ENCODE results near the gene IVL. TPM values are rescaled to one million over a fixed set of nuclear protein-coding genes. Genes with fewer than 3 reads are reported as not detected.

IVL gene
- total RNA-seq, 1 donor from 2014 or later, result not detected

DNA sequence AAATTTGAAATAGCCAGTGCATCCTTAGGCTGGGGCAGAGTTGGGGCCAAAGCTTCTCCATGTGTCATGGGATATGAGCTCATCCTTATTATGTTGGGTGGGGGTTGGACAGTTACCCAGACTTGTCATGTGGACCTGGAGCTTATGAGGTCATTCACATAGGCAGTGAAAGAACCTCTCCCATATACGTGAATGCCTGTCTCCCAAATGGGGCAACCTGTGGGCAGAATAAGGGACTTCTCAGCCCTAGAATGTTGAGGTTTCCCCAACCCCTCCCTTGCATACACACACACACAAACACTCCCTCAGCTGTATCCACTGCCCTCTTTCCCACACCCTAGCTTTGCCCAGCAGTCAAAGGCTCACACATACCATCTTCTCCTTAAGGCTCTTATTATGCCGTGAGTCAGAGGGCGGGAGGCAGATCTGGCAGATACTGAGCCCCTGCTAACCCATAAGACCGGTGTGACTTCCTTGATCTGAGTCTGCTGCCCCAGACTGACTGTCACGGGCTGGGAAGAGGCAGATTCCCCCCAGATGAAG lies 2.3 kb upstream of the IVL start:
- Histone ChIP-seq H3K4me1 (no peaks in the 10 kb centered on the region), H3K9me3 (no peaks in the 10 kb centered on the region), H3K27me3 (peaks cover 10% of the 10 kb centered on the region), H3K27ac (no peak overlapping the region), H3K4me3 (no peak overlapping the region), H3K36me3 (no peaks in the 10 kb centered on the region)
- no peak for TF ChIP-seq CTCF (IDR thresholded peaks at IDR 0.05)
- DNase-seq (no peak), ATAC-seq (no peak)
- intact Hi-C loops (cut with DNase I), result no loop called here

DNA sequence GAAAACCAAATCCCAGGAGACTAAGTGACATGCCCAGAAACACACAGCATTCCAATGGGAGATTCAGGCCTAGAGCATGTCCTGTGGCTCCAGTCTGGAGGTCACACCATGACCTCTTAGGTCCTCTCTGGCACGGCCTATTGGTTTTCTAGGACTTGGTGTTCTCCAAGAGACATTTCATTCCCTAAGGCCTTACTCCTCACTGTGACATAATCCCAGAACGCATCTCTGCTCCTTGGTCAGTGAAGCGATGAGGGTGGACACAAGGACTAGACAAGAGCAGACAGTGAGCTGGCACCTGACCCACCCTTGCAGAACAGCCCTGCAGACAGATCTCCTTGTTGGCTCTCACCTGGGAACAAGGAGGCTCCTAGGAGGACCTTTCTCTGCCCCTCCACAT lies 860 bp downstream of the IVL start:
- no peaks in the 10 kb centered on the region for H3K36me3 ChIP-seq
- TF ChIP-seq CTCF (IDR thresholded peaks at IDR 0.05), result no peak
- H3K4me1 ChIP-seq, result no peaks in the 10 kb centered on the region
- peaks cover 10% of the 10 kb centered on the region for H3K27me3 ChIP-seq
- H3K9me3 ChIP-seq, result no peaks in the 10 kb centered on the region
- H3K4me3 ChIP-seq, result no peak overlapping the region
- DNase-seq, result no peak
- no peak overlapping the region for H3K27ac ChIP-seq
- intact Hi-C loops (cut with DNase I), result no loop called here
- ATAC-seq, result no peak

- DNase-seq (no peak), ATAC-seq (peak; percentile 11)
- no peak overlapping the region for H3K27ac ChIP-seq
- TF ChIP-seq CTCF (IDR thresholded peaks at IDR 0.05), result no peak
- no peak overlapping the region for H3K4me3 ChIP-seq
- H3K36me3 ChIP-seq, result no peaks in the 10 kb centered on the region
- intact Hi-C loops (cut with DNase I), result no loop called here
- H3K4me1 ChIP-seq, result no peaks in the 10 kb centered on the region
- H3K27me3 ChIP-seq, result peaks cover 6% of the 10 kb centered on the region
- H3K9me3 ChIP-seq, result no peaks in the 10 kb centered on the region
Measured at GRCh38 chr1:152912471-152912870, 4.1 kb downstream of the IVL start.

DNA sequence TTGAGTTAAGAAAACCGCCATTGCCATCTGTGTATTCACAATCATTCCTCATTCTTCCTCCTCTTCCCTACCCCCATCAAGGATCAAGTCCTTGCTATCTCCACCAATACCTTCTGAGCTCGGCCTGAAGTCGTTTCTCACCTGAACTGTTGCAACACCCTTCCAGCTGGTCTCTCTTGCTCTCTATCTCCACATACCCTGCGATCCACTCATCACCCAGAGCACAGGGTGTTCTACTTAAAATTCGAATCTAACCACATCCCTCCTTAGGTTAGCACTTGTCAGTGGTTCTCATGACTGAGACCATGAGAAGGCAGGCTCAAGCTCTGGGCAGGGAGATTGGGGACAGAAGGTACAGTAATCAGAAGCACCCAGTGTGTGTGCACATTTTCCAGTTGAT lies 4.6 kb downstream of the IVL start:
- Histone ChIP-seq H3K27me3 (peaks cover 6% of the 10 kb centered on the region), H3K27ac (no peak overlapping the region)
- peak; percentile 63 for ATAC-seq

DNA sequence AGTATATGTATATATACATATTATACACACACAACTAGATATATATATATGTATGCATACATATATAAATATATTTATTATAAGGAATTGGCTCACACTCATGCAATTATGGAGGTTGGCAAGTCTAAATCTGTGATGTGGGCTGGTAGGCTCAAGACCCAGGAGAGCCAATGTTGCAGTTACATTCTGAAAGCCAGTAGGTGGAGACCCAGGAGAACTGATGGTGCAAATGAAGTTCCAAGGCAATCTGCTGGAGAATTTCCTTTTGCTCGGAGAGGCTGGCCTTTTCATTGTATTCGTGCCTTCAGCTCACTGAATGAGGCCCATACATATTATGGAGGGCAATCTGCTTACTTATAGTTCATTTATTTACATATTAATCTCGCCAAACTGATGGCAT lies 9.4 kb downstream of the IVL start:
- no peak overlapping the region for H3K4me3 ChIP-seq
- DNase-seq (no peak), ATAC-seq (no peak)
- peak; percentile 16 for TF ChIP-seq CTCF (IDR thresholded peaks at IDR 0.05)
- no peak overlapping the region for H3K27ac ChIP-seq
- H3K4me1 ChIP-seq, result no peaks in the 10 kb centered on the region
- H3K27me3 ChIP-seq, result no peaks in the 10 kb centered on the region
- H3K9me3 ChIP-seq, result no peaks in the 10 kb centered on the region
- no peaks in the 10 kb centered on the region for H3K36me3 ChIP-seq
- intact Hi-C loops (cut with DNase I), result no loop called here

More for the DNA sequence above, 4.6 kb downstream of the IVL start:
- Histone ChIP-seq H3K36me3 (no peaks in the 10 kb centered on the region), H3K4me1 (no peaks in the 10 kb centered on the region), H3K9me3 (no peaks in the 10 kb centered on the region), H3K4me3 (no peak overlapping the region)
- TF ChIP-seq CTCF (IDR thresholded peaks at IDR 0.05), result no peak
- intact Hi-C loops (cut with DNase I), result no loop called here
- no peak for DNase-seq

- no peak for DNase-seq
- H3K36me3 ChIP-seq, result no peaks in the 10 kb centered on the region
- TF ChIP-seq CTCF (IDR thresholded peaks at IDR 0.05), result no peak
- H3K4me3 ChIP-seq, result no peak overlapping the region
- no peaks in the 10 kb centered on the region for H3K9me3 ChIP-seq
- H3K4me1 ChIP-seq, result no peaks in the 10 kb centered on the region
- intact Hi-C loops (cut with DNase I), result no loop called here
- H3K27ac ChIP-seq, result no peak overlapping the region
- H3K27me3 ChIP-seq, result no peaks in the 10 kb centered on the region
- no peak for ATAC-seq
Measured at GRCh38 chr1:152919071-152919470, 10.7 kb downstream of the IVL start.

Data from upper lobe of right lung (tissue), 1 donor.